HepG2 (cell line): ENCODE measurements around the gene PPP2R2B. TPM values are rescaled to one million over a fixed set of nuclear protein-coding genes. Genes with fewer than 3 reads are reported as not detected.

Experiments
- ATAC-seq: fragments of 200-7000 bp; cut with Tn5 transposase; 3 replicates; pipeline ENCODE4 v1.9.1; 2020; ENCODE audit warnings: mild to moderate bottlenecking, moderate library complexity
- BruUV-seq: library from RNA; stranded (reverse); fragments of 400-500 nt; replicated peaks from 2 replicates; lab custom pipeline; 2021; lab: Mats Ljungman, UMichigan
- CTCF ChIA-PET: fragments of 300-600 bp; formaldehyde crosslinking; extraction: SDS; loops from one replicate; lab custom pipeline; 2021; ENCODE audit warnings: low total read pairs, inconsistent platforms, low intra/inter-chr PET ratio; lab: Yijun Ruan, JAX
- POLR2A ChIA-PET: fragments of 350-600 bp; sonication (Branson Sonifier 250); formaldehyde crosslinking; loops from one replicate; lab custom pipeline; 2020; ENCODE audit warnings: antibody characterized with exemption, inconsistent platforms; lab: Yijun Ruan, JAX
- DNase-seq: peaks from one replicate; pipeline ENCODE4 v3.0.0-alpha.2; 2015; ENCODE audit warnings: low spot score
- FAIRE-seq: peaks from 3 replicates; lab custom pipeline; 2011; peaks lifted over from hg19 to GRCh38; lab: Jason Lieb, UNC
- H2AFZ ChIP-seq: one replicate; pipeline ENCODE4 v1.6.1; 2011; ENCODE audit warnings: low read length, inconsistent platforms
- H3K27ac ChIP-seq: fragments of 300-600 bp; 3 replicates; pipeline ENCODE4 v1.8.0; 2011; ENCODE audit warnings: mixed run types, mild to moderate bottlenecking, mixed read lengths, low read length, inconsistent platforms; ENCODE audit not compliant: insufficient read depth; ENCODE audit errors: extremely low read length
- H3K27me3 ChIP-seq, 2 experiments: fragments of 200-600 bp in 1 of 2; 2 replicates in 1 of 2; 3 replicates in 1 of 2; pipeline versions ENCODE4 v1.6.0 to v1.8.0; 2011; ENCODE audit warnings: low read length in 2 of 2, mild to moderate bottlenecking in 2 of 2, moderate library complexity in 2 of 2, inconsistent platforms in 1 of 2; ENCODE audit not compliant: insufficient read depth in 2 of 2, control insufficient read depth in 1 of 2
- H3K36me3 ChIP-seq, 2 experiments: fragments of 200-600 bp in 1 of 2; replicated peaks in 1 of 2; 2 replicates in 1 of 2; 3 replicates in 1 of 2; pipeline versions ENCODE4 v1.5.1 to v1.8.0; 2011; ENCODE audit warnings: low read length in 2 of 2, inconsistent platforms in 1 of 2; ENCODE audit not compliant: insufficient read depth in 2 of 2, control insufficient read depth in 1 of 2
- H3K4me1 ChIP-seq: 2 replicates; pipeline ENCODE4 v1.5.1; 2012; ENCODE audit warnings: low read length, inconsistent platforms; ENCODE audit not compliant: insufficient read depth
- H3K4me2 ChIP-seq: 2 replicates; pipeline ENCODE4 v1.6.0; 2011; ENCODE audit warnings: low read depth, low read length, inconsistent platforms
- H3K4me3 ChIP-seq, 3 experiments: fragments of 200-600 bp in 1 of 3; sonication (generic), shearing (Covaris generic) in 1 of 3; replicated peaks in 1 of 3; 2 replicates each; pipeline ENCODE4 v1.5.1; 2011 to 2016; ENCODE audit warnings: low read length in 3 of 3, inconsistent platforms in 2 of 3, low read depth in 2 of 3, mild to moderate bottlenecking in 2 of 3, control low read depth in 1 of 3, mixed read lengths in 1 of 3; ENCODE audit not compliant: insufficient read depth in 1 of 3
- H3K79me2 ChIP-seq: one replicate; pipeline ENCODE4 v1.6.1; 2011; ENCODE audit warnings: low read length, inconsistent platforms; ENCODE audit not compliant: insufficient read depth
- H3K9ac ChIP-seq: 2 replicates; pipeline ENCODE4 v1.6.0; 2011; ENCODE audit warnings: mild to moderate bottlenecking, low read depth, low read length, inconsistent platforms; ENCODE audit not compliant: insufficient read depth
- H3K9me3 ChIP-seq: 2 replicates; pipeline ENCODE4 v1.5.1; 2012; ENCODE audit warnings: mild to moderate bottlenecking, low read length
- H4K20me1 ChIP-seq: 2 replicates; pipeline ENCODE4 v1.6.0; 2011; ENCODE audit warnings: inconsistent platforms, mild to moderate bottlenecking, low read length, moderate library complexity; ENCODE audit not compliant: insufficient read depth
- FLYWCH1 ChIP-seq: sonication (generic); formaldehyde crosslinking; IDR thresholded peaks from 2 replicates; pipeline ENCODE4 v1.8.1; 2023; ENCODE audit warnings: mild to moderate bottlenecking, missing genetic modification reagents
- GLMP ChIP-seq: sonication (generic); formaldehyde crosslinking; IDR thresholded peaks from 2 replicates; pipeline ENCODE4 v1.9.0; 2021; ENCODE audit warnings: missing genetic modification reagents, mild to moderate bottlenecking, borderline replicate concordance
- MAFF ChIP-seq: IDR thresholded peaks from 2 replicates; pipeline ENCODE4 v1.6.1; 2011; ENCODE audit warnings: low read depth, low read length, improper control_type of control experiment
- MAFK ChIP-seq, 2 experiments: IDR thresholded peaks in 1 of 2; conservative IDR thresholded peaks in 1 of 2; 2 replicates each; pipeline ENCODE4 v1.6.1; 2011; ENCODE audit warnings: improper control_type of control experiment in 2 of 2, low read length in 2 of 2
- PHF21A ChIP-seq: sonication (generic); formaldehyde crosslinking; IDR thresholded peaks from 2 replicates; pipeline ENCODE4 v1.5.0; 2020; ENCODE audit warnings: mild to moderate bottlenecking, missing genetic modification reagents
- TAF1 ChIP-seq: sonication (generic); formaldehyde crosslinking; IDR thresholded peaks from 2 replicates; pipeline ENCODE4 v1.4.0; 2020; ENCODE audit warnings: missing genetic modification reagents
- ZNF18 ChIP-seq: sonication (generic); formaldehyde crosslinking; IDR thresholded peaks from 2 replicates; pipeline ENCODE4 v1.8.0; 2022; ENCODE audit warnings: mild to moderate bottlenecking, missing genetic modification reagents; ENCODE audit not compliant: insufficient replicate concordance
- ZNF740 ChIP-seq: sonication (generic); formaldehyde crosslinking; IDR thresholded peaks from 2 replicates; pipeline ENCODE4 v1.4.0; 2020; ENCODE audit warnings: missing genetic modification reagents
- WGBS: methylation state at CpG from one replicate; pipeline ENCODE4 v1.1.6; 2017; ENCODE audit warnings: low lambda C conversion rate; 5-methylcytosine and 5-hydroxymethylcytosine counted together
- in situ Hi-C: cut with HindIII; loops from 2 replicates; pipeline ENCODE4 v1.10.0; 2017; ENCODE audit warnings: low pct_unique_long_range_greater_than_20kb; ENCODE audit not compliant: extremely low pct_ligation_motif_present
- intact Hi-C: fragments of 100-400 bp; cut with micrococcal nuclease; formaldehyde crosslinking; loops from one replicate; pipeline ENCODE4 v1.10.0; 2022; ENCODE audit not compliant: unreplicated experiment
- polyA plus RNA-seq, 8 experiments: library from polyadenylated mRNA; depleted of rRNA in 3 of 8; stranded (reverse) in 7 of 8; unstranded in 1 of 8; fragments of >200 nt; fragmentation: Illumina TruSeq in 4 of 8; extraction: Trizol in 4 of 8; gene quantifications; 2 replicates each; pipeline versions ENCODE4 v1.2.1 to v1.2.3, GENCODE V29; 2011 to 2016; ENCODE audit warnings: low read depth in 4 of 8, missing spikeins in 1 of 8, mixed read lengths in 1 of 8; ENCODE audit not compliant: insufficient read depth in 1 of 8
- total RNA-seq, 5 experiments: library from RNA; depleted of rRNA; stranded (reverse); fragments of >200 nt; fragmentation: Illumina TruSeq; extraction: Trizol; gene quantifications; 2 replicates each; pipeline ENCODE4 v1.2.3, GENCODE V29; 2016; ENCODE audit warnings: low read depth in 1 of 5
- TF ChIP-seq, protein P1 (sequence below): sonication (generic); formaldehyde crosslinking; IDR thresholded peaks from 2 replicates; pipeline ENCODE4 v1.4.0; 2020; ENCODE audit warnings: missing genetic modification reagents, low read depth, mild to moderate bottlenecking, borderline replicate concordance
- TF ChIP-seq, protein P2 (sequence below): IDR thresholded peaks from 2 replicates; pipeline ENCODE4 v1.6.1; 2016; ENCODE audit warnings: missing compliant biosample characterization, missing genetic modification reagents, borderline replicate concordance

The PPP2R2B gene
- total and polyA plus RNA-seq, 2 of the 13 experiments (the other 11 are each of a cell fraction or from before 2014, with no cell fraction given) = not detected

GRCh38 chr5:146722361-146722779 lies 156.2 kb downstream of the PPP2R2B start:
- Histone ChIP-seq H2AFZ (no peak overlapping the region), H3K4me2 (no peak overlapping the region), H3K79me2 (no peaks in the 10 kb centered on the region), H3K9me3 (no peaks in the 10 kb centered on the region), H3K4me1 (no peaks in the 10 kb centered on the region), H3K27ac (no peak overlapping the region), H3K9ac (no peak overlapping the region), H3K36me3 (no peaks in the 10 kb centered on the region), H3K27me3 (no peaks in the 10 kb centered on the region), H3K4me3 (no peak overlapping the region), H4K20me1 (no peaks in the 10 kb centered on the region)
- ATAC-seq (no peak), FAIRE-seq (no peak), DNase-seq (no peak)
- ChIA-PET CTCF (no interaction called here), POLR2A (no interaction called here)
- in situ Hi-C loops (no loop called here), intact Hi-C loops (no loop called here)
- TF ChIP-seq, protein P1, sequence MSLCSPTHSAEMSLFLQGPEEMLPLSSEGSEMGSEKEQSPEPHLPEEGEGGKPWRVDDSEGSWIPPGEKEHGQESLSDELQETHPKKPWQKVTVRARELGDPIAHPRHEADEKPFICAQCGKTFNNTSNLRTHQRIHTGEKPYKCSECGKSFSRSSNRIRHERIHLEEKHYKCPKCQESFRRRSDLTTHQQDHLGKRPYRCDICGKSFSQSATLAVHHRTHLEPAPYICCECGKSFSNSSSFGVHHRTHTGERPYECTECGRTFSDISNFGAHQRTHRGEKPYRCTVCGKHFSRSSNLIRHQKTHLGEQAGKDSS = no peak
- TF ChIP-seq TAF1 (CRISPR knock-in tag) (no peak), ZNF740 (CRISPR knock-in tag) (no peak), MAFF (peak; percentile 23; the same call in 1 of the 2 replicates), ZNF18 (no peak), FLYWCH1 (CRISPR knock-in tag) (no peak), PHF21A (no peak), GLMP (CRISPR knock-in tag) (no peak), MAFK (conservative IDR thresholded peaks at IDR 0.05 in 1 of 2, IDR thresholded peaks at IDR 0.05 in 1 of 2; ENCODE audit: low read length in 2 of 2) (0 out of 4 replicates have a peak, but pooled peaks have one; percentile 5 to 26)
- TF ChIP-seq, protein P2, sequence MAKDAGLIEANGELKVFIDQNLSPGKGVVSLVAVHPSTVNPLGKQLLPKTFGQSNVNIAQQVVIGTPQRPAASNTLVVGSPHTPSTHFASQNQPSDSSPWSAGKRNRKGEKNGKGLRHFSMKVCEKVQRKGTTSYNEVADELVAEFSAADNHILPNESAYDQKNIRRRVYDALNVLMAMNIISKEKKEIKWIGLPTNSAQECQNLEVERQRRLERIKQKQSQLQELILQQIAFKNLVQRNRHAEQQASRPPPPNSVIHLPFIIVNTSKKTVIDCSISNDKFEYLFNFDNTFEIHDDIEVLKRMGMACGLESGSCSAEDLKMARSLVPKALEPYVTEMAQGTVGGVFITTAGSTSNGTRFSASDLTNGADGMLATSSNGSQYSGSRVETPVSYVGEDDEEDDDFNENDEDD (CRISPR knock-in tag) = no peak
- whole genome bisulfite sequencing = 0% methylated on average over 1 of the region's 1 CpG
- no TSS peak for BruUV-seq
